ENCODE results near the gene METTL21A.

DNA sequence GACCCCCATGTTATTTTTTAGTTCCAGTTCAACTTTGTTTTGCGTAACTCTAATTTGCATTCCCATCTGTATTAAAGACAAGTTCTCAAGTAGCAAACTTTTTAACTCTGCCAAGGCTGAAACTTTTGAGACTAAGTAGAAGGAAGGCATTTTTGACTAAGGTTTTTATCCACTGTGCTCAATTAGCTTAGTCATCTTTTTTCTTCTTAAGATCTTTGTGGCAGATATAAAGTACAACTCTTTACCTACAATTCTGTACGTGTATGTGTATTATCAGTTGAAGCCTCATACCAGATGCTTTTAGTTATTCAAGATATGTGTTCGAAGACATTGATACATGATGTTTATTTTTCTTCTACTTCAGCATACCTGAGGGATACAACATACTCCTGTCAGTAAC, 53.8 kb downstream of the METTL21A start:
- TF ChIP-seq NFIX (CRISPR knock-in tag; IDR thresholded peaks at IDR 0.05; ENCODE audit: low read depth), result no peak
- TF ChIP-seq DACH1 (IDR thresholded peaks at IDR 0.05; ENCODE audit: partially characterized antibody), result no peak
- TF ChIP-seq ZNF512 (tag; IDR thresholded peaks at IDR 0.05), result no peak
- TF ChIP-seq ATF7 (IDR thresholded peaks at IDR 0.05), result no peak

All from K562 (cell line).